OCI-LY1 (cell line): ENCODE data around the gene MAGI1.

ENCODE experiments used
- H2AFZ ChIP-seq: fragments of 200-600 bp; sonication (generic), shearing (Covaris generic); 2 replicates; pipeline ENCODE4 v1.6.0; 2014; ENCODE audit warnings: antibody characterized with exemption, mild to moderate bottlenecking, low read length
- H3F3A ChIP-seq: fragments of 200-600 bp; sonication (generic), shearing (Covaris generic); 2 replicates; pipeline ENCODE4 v1.6.0; 2014; ENCODE audit warnings: mild to moderate bottlenecking, antibody characterized with exemption, low read length, moderate library complexity; ENCODE audit not compliant: insufficient read depth
- H3K27ac ChIP-seq: fragments of 200-600 bp; sonication (generic); 2 replicates; pipeline ENCODE4 v1.5.1; 2014; ENCODE audit warnings: low read length, mixed run types, mild to moderate bottlenecking, low read depth; ENCODE audit not compliant: poor library complexity, severe bottlenecking
- H3K27me3 ChIP-seq: fragments of 200-600 bp; sonication (generic); 2 replicates; pipeline ENCODE4 v1.6.0; 2014; ENCODE audit warnings: antibody characterized with exemption, mild to moderate bottlenecking, low read length, moderate library complexity; ENCODE audit not compliant: insufficient read depth
- H3K36me3 ChIP-seq: fragments of 200-600 bp; sonication (generic); 2 replicates; pipeline ENCODE4 v1.6.1; 2014; ENCODE audit warnings: mild to moderate bottlenecking, antibody characterized with exemption, low read length, moderate library complexity, mixed read lengths; ENCODE audit not compliant: insufficient read depth
- H3K4me1 ChIP-seq: fragments of 200-600 bp; sonication (generic); 2 replicates; pipeline ENCODE4 v1.5.1; 2014; ENCODE audit warnings: mild to moderate bottlenecking, low read length, moderate library complexity; ENCODE audit not compliant: insufficient read depth, severe bottlenecking
- H3K4me2 ChIP-seq: fragments of 200-600 bp; sonication (generic), shearing (Covaris generic); 2 replicates; pipeline ENCODE4 v1.6.1; 2014; ENCODE audit warnings: low read length
- H3K4me3 ChIP-seq: fragments of 200-600 bp; sonication (generic); 2 replicates; pipeline ENCODE4 v1.5.1; 2014; ENCODE audit warnings: low read length, low read depth, mild to moderate bottlenecking, mixed read lengths; ENCODE audit not compliant: poor library complexity, severe bottlenecking
- H3K79me2 ChIP-seq: fragments of 200-600 bp; shearing (Covaris generic); 2 replicates; pipeline ENCODE4 v1.6.1; 2016; ENCODE audit warnings: mixed run types, low read length, mixed read lengths; ENCODE audit not compliant: insufficient read depth
- H3K9ac ChIP-seq: fragments of 200-600 bp; sonication (generic), shearing (Covaris generic); 2 replicates; pipeline ENCODE4 v1.6.1; 2014; ENCODE audit warnings: mild to moderate bottlenecking, low read length, mixed read lengths
- H3K9me2 ChIP-seq: fragments of 200-600 bp; sonication (generic), shearing (Covaris generic); 2 replicates; pipeline ENCODE4 v1.6.1; 2014; ENCODE audit warnings: low read depth, mild to moderate bottlenecking, low read length, mixed read lengths
- H3K9me3 ChIP-seq: fragments of 200-600 bp; shearing (Covaris generic); 2 replicates; pipeline ENCODE4 v1.6.1; 2014; ENCODE audit warnings: low read length, mixed read lengths
- H4K20me1 ChIP-seq: fragments of 200-600 bp; sonication (generic), shearing (Covaris generic); 2 replicates; pipeline ENCODE4 v1.6.0; 2016; ENCODE audit warnings: mild to moderate bottlenecking, low read length; ENCODE audit not compliant: insufficient read depth
- EZH2 ChIP-seq: fragments of 200-600 bp; sonication (generic), shearing (Covaris generic); IDR thresholded peaks from 2 replicates; pipeline ENCODE4 v1.8.0; 2017; ENCODE audit warnings: borderline replicate concordance, mixed run types, mild to moderate bottlenecking, antibody characterized with exemption, low read length, moderate library complexity, mixed read lengths
- TF ChIP-seq, protein P1 (sequence below): fragments of 200-600 bp; sonication (generic), shearing (Covaris generic); IDR thresholded peaks from 2 replicates; pipeline ENCODE4 v1.5.1; 2017; ENCODE audit warnings: mild to moderate bottlenecking, antibody characterized with exemption, low read length, moderate library complexity, mixed read lengths

MAGI1 gene

DNA sequence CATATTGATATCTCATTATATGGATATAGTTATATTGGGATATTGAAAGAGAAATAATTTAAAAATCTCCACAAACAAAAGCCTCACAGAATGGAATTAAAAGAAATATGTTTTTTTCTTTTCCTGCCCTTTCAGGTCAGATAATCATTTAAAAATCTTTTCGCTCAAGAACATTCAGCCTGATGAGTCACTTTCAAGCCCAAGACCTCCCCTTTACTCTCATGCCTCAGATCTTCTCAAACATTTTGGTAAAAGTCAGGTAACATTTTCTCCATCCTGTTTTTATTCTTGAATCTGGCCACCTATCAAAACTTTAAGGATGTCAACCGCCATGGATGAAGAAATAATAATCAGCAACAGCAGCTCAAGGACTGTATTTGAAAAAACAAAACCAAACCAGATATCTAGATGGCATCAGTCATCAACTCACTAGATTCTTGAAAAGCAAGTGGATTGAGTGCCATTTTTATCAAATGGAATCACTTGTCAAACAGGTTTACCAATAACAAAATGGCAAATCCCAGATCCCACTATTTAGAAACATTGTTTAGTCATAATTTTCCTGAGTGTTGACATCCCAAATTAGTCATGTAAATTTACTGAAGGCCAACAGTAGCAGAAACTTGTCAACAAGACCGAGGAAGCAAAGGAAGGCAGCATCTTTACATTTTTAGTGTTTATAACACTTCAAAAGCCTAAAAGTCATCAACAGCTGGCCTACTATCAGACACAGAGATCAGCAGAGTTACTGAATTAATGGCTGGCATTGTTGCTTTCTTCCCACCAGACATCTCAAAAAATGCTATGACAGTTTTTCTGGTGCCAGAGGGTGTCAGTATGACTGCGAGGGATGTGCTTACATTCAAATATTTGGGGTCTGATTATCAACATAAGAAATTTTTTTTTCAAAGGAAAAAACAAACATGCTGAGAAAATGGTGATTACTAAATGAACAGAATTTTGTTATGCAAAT is 444.7 kb downstream of the MAGI1 start:
- Histone ChIP-seq H3K9ac (no peak overlapping the region), H3K4me3 (no peak overlapping the region), H3F3A (no peaks in the 10 kb centered on the region), H3K4me1 (no peaks in the 10 kb centered on the region), H2AFZ (no peak overlapping the region), H3K79me2 (no peaks in the 10 kb centered on the region), H3K27ac (no peak overlapping the region), H4K20me1 (no peaks in the 10 kb centered on the region), H3K36me3 (no peaks in the 10 kb centered on the region), H3K9me2 (no peaks in the 10 kb centered on the region), H3K9me3 (no peaks in the 10 kb centered on the region), H3K27me3 (no peaks in the 10 kb centered on the region), H3K4me2 (no peak overlapping the region)
- TF ChIP-seq EZH2 = no peak
- TF ChIP-seq, protein P1, sequence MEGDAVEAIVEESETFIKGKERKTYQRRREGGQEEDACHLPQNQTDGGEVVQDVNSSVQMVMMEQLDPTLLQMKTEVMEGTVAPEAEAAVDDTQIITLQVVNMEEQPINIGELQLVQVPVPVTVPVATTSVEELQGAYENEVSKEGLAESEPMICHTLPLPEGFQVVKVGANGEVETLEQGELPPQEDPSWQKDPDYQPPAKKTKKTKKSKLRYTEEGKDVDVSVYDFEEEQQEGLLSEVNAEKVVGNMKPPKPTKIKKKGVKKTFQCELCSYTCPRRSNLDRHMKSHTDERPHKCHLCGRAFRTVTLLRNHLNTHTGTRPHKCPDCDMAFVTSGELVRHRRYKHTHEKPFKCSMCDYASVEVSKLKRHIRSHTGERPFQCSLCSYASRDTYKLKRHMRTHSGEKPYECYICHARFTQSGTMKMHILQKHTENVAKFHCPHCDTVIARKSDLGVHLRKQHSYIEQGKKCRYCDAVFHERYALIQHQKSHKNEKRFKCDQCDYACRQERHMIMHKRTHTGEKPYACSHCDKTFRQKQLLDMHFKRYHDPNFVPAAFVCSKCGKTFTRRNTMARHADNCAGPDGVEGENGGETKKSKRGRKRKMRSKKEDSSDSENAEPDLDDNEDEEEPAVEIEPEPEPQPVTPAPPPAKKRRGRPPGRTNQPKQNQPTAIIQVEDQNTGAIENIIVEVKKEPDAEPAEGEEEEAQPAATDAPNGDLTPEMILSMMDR = no peak

DNA sequence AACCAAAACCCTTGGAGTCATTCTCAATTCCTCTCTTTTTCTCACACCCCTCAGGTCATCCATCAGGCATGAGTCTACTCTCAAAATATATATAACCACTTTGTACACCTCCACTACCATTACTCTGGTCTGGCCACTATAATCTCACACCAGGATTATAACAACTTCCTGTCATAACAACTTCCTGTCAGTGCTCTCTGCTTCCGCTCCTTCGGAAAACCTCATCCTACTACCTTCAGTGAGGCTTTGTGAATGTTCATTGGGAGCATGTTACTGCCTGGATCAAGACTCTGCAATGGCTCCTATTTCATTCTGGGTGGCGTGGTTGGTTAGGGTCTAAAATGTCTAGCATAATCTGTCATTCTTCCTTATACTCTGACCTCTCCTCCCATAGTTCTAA is 447.4 kb downstream of the MAGI1 start:
- no peaks in the 10 kb centered on the region for H3F3A ChIP-seq
- no peaks in the 10 kb centered on the region for H3K9me3 ChIP-seq
- no peak overlapping the region for H3K4me3 ChIP-seq
- no peaks in the 10 kb centered on the region for H4K20me1 ChIP-seq
- no peaks in the 10 kb centered on the region for H3K27me3 ChIP-seq
- H3K27ac ChIP-seq = no peak overlapping the region
- no peak overlapping the region for H3K4me2 ChIP-seq
- H3K9ac ChIP-seq = no peak overlapping the region
- H3K4me1 ChIP-seq = no peaks in the 10 kb centered on the region
- H3K9me2 ChIP-seq = no peaks in the 10 kb centered on the region
- no peaks in the 10 kb centered on the region for H3K79me2 ChIP-seq
- no peaks in the 10 kb centered on the region for H3K36me3 ChIP-seq
- no peak for TF ChIP-seq EZH2
- TF ChIP-seq, protein P1 = no peak
- no peak overlapping the region for H2AFZ ChIP-seq

DNA sequence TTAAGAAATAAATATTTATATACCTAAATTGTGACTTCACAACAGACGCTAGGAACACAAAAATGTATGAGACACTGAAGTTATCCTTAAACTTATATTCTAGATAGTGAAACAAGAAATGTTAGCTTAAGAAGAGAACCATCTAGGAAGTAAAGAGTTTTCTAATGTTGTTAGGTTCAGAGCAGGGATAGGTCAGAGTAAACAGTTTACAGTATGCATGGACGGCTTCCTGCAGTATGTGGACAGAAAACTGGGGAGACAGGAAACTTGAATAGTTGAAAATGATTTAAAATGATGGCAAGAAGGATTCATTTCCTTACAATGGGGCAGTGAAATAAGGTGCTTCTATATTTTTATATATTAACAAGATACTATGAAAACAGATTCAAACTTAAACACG is 449.8 kb downstream of the MAGI1 start:
- no peaks in the 10 kb centered on the region for H3K4me1 ChIP-seq
- H3K4me2 ChIP-seq = no peak overlapping the region
- no peak for TF ChIP-seq EZH2
- TF ChIP-seq, protein P1 = no peak
- no peak overlapping the region for H3K9ac ChIP-seq
- H4K20me1 ChIP-seq = no peaks in the 10 kb centered on the region
- no peaks in the 10 kb centered on the region for H3F3A ChIP-seq
- no peaks in the 10 kb centered on the region for H3K36me3 ChIP-seq
- H3K4me3 ChIP-seq = no peak overlapping the region
- no peaks in the 10 kb centered on the region for H3K79me2 ChIP-seq
- no peaks in the 10 kb centered on the region for H3K9me2 ChIP-seq
- H3K27ac ChIP-seq = no peak overlapping the region
- no peaks in the 10 kb centered on the region for H3K27me3 ChIP-seq
- H2AFZ ChIP-seq = no peak overlapping the region
- no peaks in the 10 kb centered on the region for H3K9me3 ChIP-seq
